HepG2 (cell line): Measurements from ENCODE around the gene VDAC1. TPM values are rescaled to one million over a fixed set of nuclear protein-coding genes. Genes with fewer than 3 reads are reported as not detected.

Source experiments
- ARNT2 ChIP-seq: sonication (generic); formaldehyde crosslinking; IDR thresholded peaks from 2 replicates; pipeline ENCODE4 v1.8.0; 2022; ENCODE audit warnings: mild to moderate bottlenecking, low read depth, missing genetic modification reagents, moderate library complexity
- CCAR2 ChIP-seq: fragments of 200-400 bp; formaldehyde crosslinking; optimal IDR thresholded peaks from 2 replicates; pipeline ENCODE3; 2018; ENCODE audit warnings: low read depth, mild to moderate bottlenecking, low read length, moderate library complexity
- CEBPB ChIP-seq: IDR thresholded peaks from 2 replicates; pipeline ENCODE4 v1.6.1; 2011; ENCODE audit warnings: low read depth, low read length, improper control_type of control experiment, borderline replicate concordance
- HMGA1 ChIP-seq: sonication (generic); formaldehyde crosslinking; conservative IDR thresholded peaks from 2 replicates; pipeline ENCODE4 v1.4.0; 2020; ENCODE audit warnings: missing genetic modification reagents
- HNRNPL ChIP-seq: fragments of 200-400 bp; formaldehyde crosslinking; IDR thresholded peaks from 2 replicates; pipeline ENCODE4 v1.6.1; 2017; ENCODE audit warnings: mild to moderate bottlenecking, low read depth, low read length
- HNRNPUL1 ChIP-seq: fragments of 200-400 bp; formaldehyde crosslinking; IDR thresholded peaks from 2 replicates; pipeline ENCODE4 v1.6.1; 2017; ENCODE audit warnings: low read depth, mild to moderate bottlenecking, low read length, moderate library complexity
- NFKBIZ ChIP-seq: IDR thresholded peaks from 2 replicates; pipeline ENCODE4 v1.6.1; 2018; ENCODE audit warnings: missing genetic modification reagents, missing compliant biosample characterization
- RBM22 ChIP-seq: fragments of 200-400 bp; formaldehyde crosslinking; optimal IDR thresholded peaks from 2 replicates; pipeline ENCODE3; 2017; ENCODE audit warnings: mild to moderate bottlenecking, low read length, moderate library complexity
- SRSF1 ChIP-seq: fragments of 200-400 bp; formaldehyde crosslinking; optimal IDR thresholded peaks from 2 replicates; pipeline ENCODE3; 2017; ENCODE audit warnings: mild to moderate bottlenecking, low read depth, low read length, moderate library complexity
- TBP ChIP-seq: sonication (generic); formaldehyde crosslinking; IDR thresholded peaks from 2 replicates; pipeline ENCODE4 v1.5.0; 2020; ENCODE audit warnings: missing genetic modification reagents
- ZBTB33 ChIP-seq: sonication (generic); formaldehyde crosslinking; IDR thresholded peaks from 2 replicates; pipeline ENCODE4 v1.4.0; 2020; ENCODE audit warnings: missing genetic modification reagents
- ZHX1 ChIP-seq: sonication (generic); formaldehyde crosslinking; IDR thresholded peaks from 2 replicates; pipeline ENCODE4 v1.8.1; 2022; ENCODE audit warnings: low read depth, mild to moderate bottlenecking, missing genetic modification reagents
- ZNF251 ChIP-seq: sonication (generic); formaldehyde crosslinking; IDR thresholded peaks from 2 replicates; pipeline ENCODE4 v1.9.0; 2021; ENCODE audit warnings: mild to moderate bottlenecking, missing genetic modification reagents
- ZNF546 ChIP-seq: sonication (generic); formaldehyde crosslinking; conservative IDR thresholded peaks from 2 replicates; pipeline ENCODE4 v1.8.1; 2023; ENCODE audit warnings: mild to moderate bottlenecking, missing genetic modification reagents
- ZNF567 ChIP-seq: sonication (generic); formaldehyde crosslinking; IDR thresholded peaks from 2 replicates; pipeline ENCODE4 v1.8.1; 2023; ENCODE audit warnings: mild to moderate bottlenecking, missing genetic modification reagents, borderline replicate concordance
- ZNF574 ChIP-seq: sonication (generic); formaldehyde crosslinking; IDR thresholded peaks from 2 replicates; pipeline ENCODE4 v1.4.0; 2020; ENCODE audit warnings: missing genetic modification reagents
- ZNF607 ChIP-seq: sonication (generic); formaldehyde crosslinking; IDR thresholded peaks from 2 replicates; pipeline ENCODE4 v1.5.1; 2020; ENCODE audit warnings: missing genetic modification reagents, mild to moderate bottlenecking, borderline replicate concordance
- ZNF800 ChIP-seq: sonication (generic); formaldehyde crosslinking; IDR thresholded peaks from 2 replicates; pipeline ENCODE4 v1.4.0; 2020; ENCODE audit warnings: missing genetic modification reagents
- ZNF841 ChIP-seq: sonication (generic); formaldehyde crosslinking; IDR thresholded peaks from 2 replicates; pipeline ENCODE4 v1.8.1; 2023; ENCODE audit warnings: missing genetic modification reagents, borderline replicate concordance
- polyA plus RNA-seq, 8 experiments: library from polyadenylated mRNA; depleted of rRNA in 3 of 8; stranded (reverse) in 7 of 8; unstranded in 1 of 8; fragments of >200 nt; fragmentation: Illumina TruSeq in 4 of 8; extraction: Trizol in 4 of 8; gene quantifications; 2 replicates each; pipeline versions ENCODE4 v1.2.1 to v1.2.3, GENCODE V29; 2011 to 2016; ENCODE audit warnings: low read depth in 4 of 8, missing spikeins in 1 of 8, mixed read lengths in 1 of 8; ENCODE audit not compliant: insufficient read depth in 1 of 8
- total RNA-seq, 5 experiments: library from RNA; depleted of rRNA; stranded (reverse); fragments of >200 nt; fragmentation: Illumina TruSeq; extraction: Trizol; gene quantifications; 2 replicates each; pipeline ENCODE4 v1.2.3, GENCODE V29; 2016; ENCODE audit warnings: low read depth in 1 of 5

VDAC1 gene
- total and polyA plus RNA-seq, 2 of the 13 experiments (the other 11 are each of a cell fraction or from before 2014, with no cell fraction given) = 112 to 380 TPM

- TF ChIP-seq CEBPB = no peak
- TF ChIP-seq HNRNPUL1 = no peak
- TF ChIP-seq ZHX1 (CRISPR knock-in tag) = peak; percentile 95
- TF ChIP-seq ZNF607 (CRISPR knock-in tag) = no peak; the same call in 1 of the 2 replicates
- TF ChIP-seq ZNF800 (CRISPR knock-in tag) = no peak; the same call in 1 of the 2 replicates
- TF ChIP-seq ZNF574 (CRISPR knock-in tag) = peak; percentile 72
- no peak for TF ChIP-seq HMGA1
- TF ChIP-seq ARNT2 (CRISPR knock-in tag) = peak; percentile 47; the same call in 1 of the 2 replicates
- no peak for TF ChIP-seq TBP
- no peak for TF ChIP-seq ZNF546 (CRISPR knock-in tag)
- peak; percentile 98; the same call in 1 of the 2 replicates for TF ChIP-seq ZNF567 (CRISPR knock-in tag)
- TF ChIP-seq ZNF251 (CRISPR knock-in tag) = no peak
- TF ChIP-seq NFKBIZ (CRISPR knock-in tag) = peak; percentile 80; the same call in 1 of the 2 replicates
- no peak for TF ChIP-seq CCAR2
- no peak for TF ChIP-seq ZNF841 (CRISPR knock-in tag)
- TF ChIP-seq RBM22 = peak; percentile 95
- TF ChIP-seq SRSF1 = peak; percentile 79
- TF ChIP-seq ZBTB33 (CRISPR knock-in tag) = 0 out of 2 replicates have a peak, but pooled peaks have one; percentile 8
- peak; percentile 64; the same call in 1 of the 2 replicates for TF ChIP-seq HNRNPL
Observed at GRCh38 chr5:133968204-133968980, 36.4 kb downstream of the VDAC1 start, which contains the start of gene C5orf15 (continued).
